GM12878 (cell line): Measurements from ENCODE around the gene CYP4A22. TPM values are rescaled to one million over a fixed set of nuclear protein-coding genes. Genes with fewer than 3 reads are reported as not detected.
"Not testable (repeated sequence)": the region's sequence is repeated elsewhere in the genome, so short reads cannot be mapped to it uniquely, and the experiment has no call there.

Source experiments
- ATAC-seq: fragments of 200-7000 bp; cut with Tn5 transposase; 3 replicates; pipeline ENCODE4 v1.9.1; 2020; ENCODE audit warnings: mild to moderate bottlenecking, moderate library complexity
- BruUV-seq: library from RNA; stranded (reverse); fragments of 400-500 nt; replicated peaks from 2 replicates; lab custom pipeline; 2021; lab: Mats Ljungman, UMichigan
- CTCF ChIA-PET: fragments of 300-600 bp; sonication (Branson Sonifier 250); formaldehyde crosslinking; extraction: SDS; loops from one replicate; lab custom pipeline; 2021; ENCODE audit warnings: inconsistent platforms; lab: Yijun Ruan, JAX
- POLR2A ChIA-PET: fragments of 350-600 bp; formaldehyde crosslinking; extraction: SDS; loops from one replicate; lab custom pipeline; 2021; ENCODE audit warnings: inconsistent platforms; lab: Charles Lee
- RAD21 ChIA-PET: fragments of 300-600 bp; sonication (Branson Sonifier 250); formaldehyde crosslinking; loops from one replicate; lab custom pipeline; 2023; ENCODE audit warnings: antibody characterized with exemption; ENCODE audit not compliant: unreplicated experiment; lab: Charles Lee
- SMC1A ChIA-PET: fragments of 300-600 bp; sonication (Branson Sonifier 250); formaldehyde crosslinking; loops from one replicate; lab custom pipeline; 2023; ENCODE audit not compliant: unreplicated experiment, uncharacterized antibody; lab: Charles Lee
- DNase-seq: peaks from one replicate; pipeline ENCODE4 v3.0.0-alpha.2; 2011; ENCODE audit warnings: low read depth, low spot score
- FAIRE-seq: peaks from 3 replicates; lab custom pipeline; 2011; peaks lifted over from hg19 to GRCh38; lab: Jason Lieb, UNC
- H2AFZ ChIP-seq: 2 replicates; pipeline ENCODE4 v1.6.0; 2011; ENCODE audit warnings: low read depth, low read length, control low read depth; ENCODE audit not compliant: control insufficient read depth
- H3K27ac ChIP-seq: 2 replicates; pipeline ENCODE4 v1.5.1; 2011; ENCODE audit warnings: control low read depth; ENCODE audit not compliant: control insufficient read depth, insufficient read depth
- H3K27me3 ChIP-seq, 2 experiments: replicated peaks in 1 of 2; 2 replicates each; pipeline versions ENCODE4 v1.6.0 to v1.6.1; 2011; ENCODE audit warnings: low read length in 1 of 2; ENCODE audit not compliant: control insufficient read depth in 2 of 2, insufficient read depth in 2 of 2
- H3K36me3 ChIP-seq, 2 experiments: 2 replicates each; pipeline ENCODE4 v1.5.1; 2011; ENCODE audit warnings: low read length in 1 of 2; ENCODE audit not compliant: control insufficient read depth in 2 of 2, insufficient read depth in 2 of 2
- H3K4me1 ChIP-seq: 2 replicates; pipeline ENCODE4 v1.6.1; 2011; ENCODE audit warnings: mild to moderate bottlenecking, low read length, moderate library complexity, mixed read lengths; ENCODE audit not compliant: control insufficient read depth, insufficient read depth
- H3K4me2 ChIP-seq: 2 replicates; pipeline ENCODE4 v1.6.0; 2011; ENCODE audit warnings: control low read depth; ENCODE audit not compliant: control insufficient read depth, insufficient read depth
- H3K4me3 ChIP-seq: fragments of 200-600 bp; sonication (generic); 2 replicates; pipeline ENCODE4 v1.5.1; 2016
- H3K79me2 ChIP-seq: 2 replicates; pipeline ENCODE4 v1.6.0; 2011; ENCODE audit warnings: low read length; ENCODE audit not compliant: control insufficient read depth, insufficient read depth
- H3K9ac ChIP-seq: 2 replicates; pipeline ENCODE4 v1.8.0; 2011; ENCODE audit warnings: low read length, control low read depth, mixed read lengths; ENCODE audit not compliant: control insufficient read depth, insufficient read depth
- H3K9me3 ChIP-seq: replicated peaks from 3 replicates; pipeline ENCODE4 v1.5.1; 2011; ENCODE audit warnings: mild to moderate bottlenecking, low read length; ENCODE audit not compliant: control insufficient read depth, insufficient read depth
- H4K20me1 ChIP-seq: 2 replicates; pipeline ENCODE4 v1.6.0; 2011; ENCODE audit not compliant: control insufficient read depth, insufficient read depth
- BHLHE40 ChIP-seq, 2 experiments: fragments of 450-650 bp in 1 of 2; IDR thresholded peaks; 2 replicates each; pipeline ENCODE4 v1.6.1; 2011 to 2017; ENCODE audit warnings: low read depth in 2 of 2, borderline replicate concordance in 1 of 2, improper control_type of control experiment in 1 of 2, low read length in 1 of 2, mild to moderate bottlenecking in 1 of 2
- E4F1 ChIP-seq: fragments of 450-650 bp; IDR thresholded peaks from 2 replicates; pipeline ENCODE4 v1.6.1; 2018; ENCODE audit warnings: borderline replicate concordance, mild to moderate bottlenecking; ENCODE audit not compliant: partially characterized antibody
- FOXM1 ChIP-seq: IDR thresholded peaks from 2 replicates; pipeline ENCODE4 v1.6.1; 2012; ENCODE audit warnings: low read depth, mild to moderate bottlenecking, inconsistent platforms, low read length, moderate library complexity
- RB1 ChIP-seq: fragments of 450-650 bp; formaldehyde crosslinking; IDR thresholded peaks from 2 replicates; pipeline ENCODE4 v1.6.1; 2017; ENCODE audit warnings: mild to moderate bottlenecking, borderline replicate concordance
- RUNX3 ChIP-seq: IDR thresholded peaks from 2 replicates; pipeline ENCODE4 v1.6.1; 2012; ENCODE audit warnings: low read length, inconsistent platforms
- STAT3 ChIP-seq: IDR thresholded peaks from 2 replicates; pipeline ENCODE4 v1.6.1; 2011; ENCODE audit warnings: low read depth, low read length, improper control_type of control experiment
- ZBED1 ChIP-seq: IDR thresholded peaks from 2 replicates; pipeline ENCODE4 v1.6.1; 2016; ENCODE audit warnings: borderline replicate concordance
- WGBS: methylation state at CpG from one replicate; pipeline ENCODE4 v1.1.6; 2016; ENCODE audit warnings: low lambda C conversion rate; ENCODE audit not compliant: insufficient replicate concordance, insufficient coverage; ENCODE audit errors: missing lambda C conversion rate; 5-methylcytosine and 5-hydroxymethylcytosine counted together
- in situ Hi-C: fragments of 300-500 bp; cut with MboI; formaldehyde crosslinking; loops from 9 replicates; pipeline ENCODE4 v1.14.3; 2018; ENCODE audit warnings: mixed read lengths
- intact Hi-C: fragments of 100-400 bp; cut with micrococcal nuclease; formaldehyde crosslinking; loops from one replicate; pipeline ENCODE4 v1.14.2; 2022; ENCODE audit not compliant: unreplicated experiment
- polyA plus RNA-seq, 11 experiments: library from polyadenylated mRNA; depleted of rRNA in 4 of 11; unstranded in 6 of 11; stranded (reverse) in 5 of 11; fragments of >200 nt; fragmentation: Nextera tagmentation in 4 of 11; fragmentation: Illumina TruSeq in 1 of 11; extraction: Ambion mirVana in 4 of 11; extraction: Trizol in 1 of 11; gene quantifications; 1 replicate in 1 of 11; 2 replicates in 10 of 11; pipeline versions ENCODE4 v1.2.1 to v1.2.3, GENCODE V29; 2011 to 2016; ENCODE audit warnings: inconsistent platforms in 2 of 11, missing spikeins in 2 of 11, low read depth in 1 of 11
- total RNA-seq, 4 experiments: library from RNA; depleted of rRNA in 3 of 4; stranded (reverse); fragments of >200 nt in 3 of 4; fragmentation: Illumina TruSeq in 1 of 4; extraction: Trizol in 1 of 4; gene quantifications; 2 replicates each; pipeline versions ENCODE4 v1.2.1 to v1.2.3, GENCODE V29; 2013 to 2021

Gene CYP4A22
- total and polyA plus RNA-seq, 10 of the 15 experiments (the other 5 are each of a cell fraction or from before 2014, with no cell fraction given), result not detected

- TF ChIP-seq STAT3 (no peak), RB1 (no peak), E4F1 (no peak), BHLHE40 (IDR thresholded peaks at IDR 0.05; ENCODE audit: borderline replicate concordance in 1 of 2, low read depth in 2 of 2, low read length in 1 of 2) (no peak)
- TF ChIP-seq, all 136 proteins: peak for 0
Measured at GRCh38 chr1:47104816-47105215, 32.4 kb upstream of the CYP4A22 start (continued).

- ChIA-PET CTCF (no interaction called here), SMC1A (no interaction called here), POLR2A (no interaction called here), RAD21 (no interaction called here)
- H3K36me3 ChIP-seq, result no peaks in the 10 kb centered on the region
- no peaks in the 10 kb centered on the region for H3K9me3 ChIP-seq
- TF ChIP-seq RUNX3 (no peak), FOXM1 (no peak), ZBED1 (no peak)
- 50% methylated on average over 3 of the region's 3 CpGs for WGBS
- H3K4me2 ChIP-seq, result no peak overlapping the region
- in situ Hi-C loops (no loop called here), intact Hi-C loops (no loop called here)
- FAIRE-seq, result no peak
- no TSS peak for BruUV-seq
- ATAC-seq, result no peak
- H3K27ac ChIP-seq, result no peak overlapping the region
- no peak overlapping the region for H3K9ac ChIP-seq
- no peaks in the 10 kb centered on the region for H3K4me1 ChIP-seq
- H3K27me3 ChIP-seq, result no peaks in the 10 kb centered on the region; a peak in 1 of 4 replicates
- no peak overlapping the region for H2AFZ ChIP-seq
- no peaks in the 10 kb centered on the region for H3K79me2 ChIP-seq
- no peaks in the 10 kb centered on the region for H4K20me1 ChIP-seq
- DNase-seq, result no peak
- H3K4me3 ChIP-seq, result no peak overlapping the region
Measured at GRCh38 chr1:47106792-47107191, 30.4 kb upstream of the CYP4A22 start.

GRCh38 chr1:47107851-47108574 lies 29.2 kb upstream of the CYP4A22 start:
- RAD21 ChIA-PET, H3K9me3 ChIP-seq, H3K79me2 ChIP-seq, CTCF ChIA-PET, H3K9ac ChIP-seq, H3K4me2 ChIP-seq, H3K27me3 ChIP-seq, BruUV-seq, POLR2A ChIA-PET, intact Hi-C loops, H3K27ac ChIP-seq, H2AFZ ChIP-seq, H3K4me1 ChIP-seq, in situ Hi-C loops, H3K4me3 ChIP-seq, SMC1A ChIA-PET, ATAC-seq, H4K20me1 ChIP-seq, DNase-seq, H3K36me3 ChIP-seq: not testable (repeated sequence)
- 31% methylated on average over 9 of the region's 10 CpGs for WGBS
- FAIRE-seq, result peak; percentile 81
